Stimulated activated CD4-positive, alpha-beta T cell treated with anti-CD3 and anti-CD28 coated beads, Interleukin-1b, Interleukin-23, amount 100 ng/mL, for 4 hours (primary cell): ENCODE measurements around the gene PTRH2.
"Not testable (repeated sequence)": the region's sequence is repeated elsewhere in the genome, so short reads cannot be mapped to it uniquely, and the experiment has no call there.

Source experiments
- DNase-seq, 2 donors: peaks; one replicate each; pipeline ENCODE4 v3.0.0-alpha.2; 2020; ENCODE audit warnings: low read depth in 2 of 2

PTRH2 gene

GRCh38 chr17:59707149-59707970 is at the start of gene PTRH2, which contains the start of gene VMP1:
Gene PTRH2 (minus strand): TSS chr17:59707430. CDS start chr17:59697978, 9,452 bp downstream.
Gene VMP1 (plus strand): TSS chr17:59707654. CDS start chr17:59731447, 23,793 bp downstream.
- peak; percentile 78 to 81 for DNase-seq

DNA sequence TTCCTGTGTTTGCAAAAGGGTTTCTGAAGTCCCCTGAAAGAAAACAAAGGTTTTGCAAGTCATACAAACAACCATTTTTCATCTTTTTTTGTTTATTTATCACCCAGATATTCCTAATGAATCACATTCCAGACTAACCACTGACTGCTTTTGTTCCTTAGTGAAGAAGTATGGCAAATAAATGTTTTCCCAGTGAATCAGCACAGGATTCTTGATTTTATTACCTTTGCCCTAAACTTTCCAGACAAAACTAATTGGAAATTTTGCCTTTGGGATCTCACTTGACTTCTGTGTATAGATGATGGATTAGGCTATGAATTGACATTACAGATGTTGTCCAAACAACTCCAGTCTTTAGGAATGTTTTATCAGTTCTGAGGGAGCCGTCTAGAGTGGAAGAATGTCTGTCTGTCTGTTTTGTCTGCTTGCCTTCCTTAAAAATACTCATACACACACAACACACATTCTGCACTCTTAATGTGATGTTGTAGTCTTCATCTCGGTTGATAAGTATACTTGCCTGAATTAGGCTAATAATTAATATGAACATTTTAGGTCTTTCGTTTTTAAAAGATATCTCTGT is 49.1 kb upstream of the PTRH2 start:
- no peak for DNase-seq

- DNase-seq, result not testable (repeated sequence)
These were observed 47.8 kb upstream of the PTRH2 start for GRCh38 chr17:59755069-59755468.

- peak in 1 of 2 donors; percentile 27 for DNase-seq
These were observed 47.3 kb upstream of the PTRH2 start for GRCh38 chr17:59754552-59754951.

GRCh38 chr17:59753522-59754467 is 46.6 kb upstream of the PTRH2 start:
- peak in 1 of 2 donors; percentile 44 for DNase-seq

- DNase-seq, result no peak
These were observed 45.7 kb upstream of the PTRH2 start for GRCh38 chr17:59752922-59753321.

DNA sequence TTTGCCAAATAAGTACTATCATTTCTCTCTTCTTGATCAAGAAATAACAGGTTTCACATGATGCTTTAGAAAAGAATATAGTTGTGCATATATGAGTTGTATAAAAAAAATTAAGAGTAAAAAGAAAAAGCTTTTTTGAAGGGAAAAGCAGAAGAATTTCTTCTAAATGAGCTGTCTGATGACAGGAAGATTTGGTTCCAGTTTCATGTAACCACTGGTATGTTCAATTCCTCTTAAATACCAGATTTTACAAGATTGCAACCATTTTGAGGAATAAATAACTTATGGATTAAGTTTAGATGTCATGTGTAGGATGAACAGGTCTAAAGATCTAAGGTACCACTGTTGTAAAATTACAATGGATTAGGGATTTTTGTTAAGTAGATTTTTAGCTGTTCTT is 45.2 kb upstream of the PTRH2 start:
- no peak for DNase-seq

GRCh38 chr17:59751955-59752413 is 44.8 kb upstream of the PTRH2 start:
- no peak for DNase-seq

DNA sequence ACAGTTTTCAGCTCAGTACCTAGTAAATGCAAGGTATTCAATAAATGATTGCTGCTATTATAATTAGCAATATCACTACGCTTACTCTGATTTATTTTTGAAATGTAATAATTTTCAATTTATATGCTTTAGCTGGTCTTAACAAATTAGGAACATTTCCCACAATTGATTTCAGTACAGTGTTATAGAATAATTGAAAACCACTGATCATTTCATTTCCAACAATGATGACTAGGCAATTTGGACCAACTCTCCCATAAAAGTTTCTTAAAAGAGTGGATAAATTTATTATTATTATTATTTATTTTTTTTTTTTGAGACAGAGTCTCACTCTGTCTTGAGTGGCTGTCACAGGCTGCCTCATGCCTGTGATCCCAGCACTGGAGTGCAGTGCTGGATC is 41.4 kb upstream of the PTRH2 start:
- no peak for DNase-seq

DNA sequence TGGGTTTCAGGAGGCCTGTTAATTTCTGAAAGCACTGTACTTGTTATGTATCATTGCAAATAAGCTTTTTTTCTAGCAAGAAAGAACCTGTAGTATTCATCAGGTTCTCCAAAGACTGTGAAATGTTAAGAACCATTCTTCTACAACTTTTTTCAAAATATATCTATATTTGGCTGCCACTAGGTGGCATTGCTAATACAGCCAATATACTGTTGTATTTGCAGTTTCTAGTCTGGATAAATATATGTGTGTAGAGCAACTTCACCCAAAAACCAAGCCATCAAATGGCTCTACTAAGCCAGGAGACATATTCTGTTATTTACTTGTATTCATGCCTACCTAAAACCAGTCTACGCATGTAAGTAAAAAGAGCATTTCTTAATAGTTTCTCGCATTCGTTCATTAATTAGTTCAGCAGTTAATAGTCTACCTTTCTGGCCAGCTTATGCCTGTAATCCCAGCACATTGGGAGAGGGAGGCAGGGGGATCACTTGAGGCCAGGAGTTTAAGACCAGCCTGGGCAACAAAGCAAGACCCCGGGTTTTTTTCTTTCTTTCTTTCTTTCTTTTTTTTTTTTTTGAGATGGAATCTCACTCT is 39.7 kb upstream of the PTRH2 start:
- DNase-seq, result no peak

DNA sequence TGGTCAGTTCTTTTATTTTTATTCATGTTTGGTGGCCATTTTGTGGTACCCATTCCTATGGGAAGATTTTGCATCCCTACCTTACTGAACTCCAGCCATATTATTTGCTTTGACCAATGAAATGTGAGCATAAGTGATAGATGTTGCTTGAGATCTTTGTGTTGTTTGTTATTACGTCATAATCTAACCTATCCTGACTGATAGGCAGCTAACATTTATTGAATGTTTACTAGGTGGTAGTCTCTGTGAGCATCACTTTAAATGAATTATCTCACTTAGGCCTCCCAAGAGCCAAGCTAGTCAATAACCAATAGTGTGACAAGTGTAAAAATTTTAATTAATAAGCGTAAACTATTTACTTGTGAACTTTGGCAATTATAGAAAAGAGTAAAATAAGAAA is 37.8 kb upstream of the PTRH2 start:
- no peak for DNase-seq

- no peak for DNase-seq
These were observed 36.6 kb upstream of the PTRH2 start for GRCh38 chr17:59743842-59744241.

DNA sequence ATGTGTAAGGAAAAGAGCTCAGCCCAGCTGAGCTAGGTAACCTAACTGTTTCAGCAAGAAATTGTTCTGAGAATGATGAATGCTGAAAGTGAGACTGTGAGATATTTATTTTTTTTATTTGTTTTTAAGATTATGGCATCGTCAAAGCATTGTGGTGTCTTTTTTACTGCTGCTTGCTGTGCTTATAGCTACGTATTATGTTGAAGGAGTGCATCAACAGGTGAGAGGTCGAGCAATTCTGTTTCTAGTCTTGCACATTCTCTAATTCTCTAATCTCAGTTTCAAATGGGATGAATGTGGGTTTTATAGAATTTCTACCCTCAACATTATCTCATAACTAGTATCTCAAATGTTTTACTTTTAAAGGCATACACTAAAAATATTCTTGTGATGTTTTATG is 30.1 kb upstream of the PTRH2 start:
- no peak for DNase-seq

DNA sequence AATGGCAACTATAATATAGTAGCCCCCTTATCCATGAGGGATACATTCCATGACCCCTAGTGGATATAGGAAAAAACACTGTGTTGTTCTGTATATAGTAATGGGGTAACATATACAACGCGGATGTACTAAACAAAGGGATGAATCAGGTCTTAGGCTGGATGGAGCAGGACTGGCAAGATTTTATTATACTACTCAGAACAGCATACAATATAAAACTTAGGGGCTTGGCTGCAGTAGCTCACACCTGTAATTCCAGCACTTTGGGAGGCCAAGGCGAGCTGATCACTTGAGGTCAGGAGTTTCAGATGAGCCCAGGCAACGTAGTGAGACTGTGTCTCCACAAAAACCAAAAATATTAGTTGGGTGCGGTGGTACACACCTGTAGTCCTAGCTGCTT is 27.0 kb upstream of the PTRH2 start:
- DNase-seq, result no peak

GRCh38 chr17:59733697-59734096 is 26.5 kb upstream of the PTRH2 start:
- no peak for DNase-seq

DNA sequence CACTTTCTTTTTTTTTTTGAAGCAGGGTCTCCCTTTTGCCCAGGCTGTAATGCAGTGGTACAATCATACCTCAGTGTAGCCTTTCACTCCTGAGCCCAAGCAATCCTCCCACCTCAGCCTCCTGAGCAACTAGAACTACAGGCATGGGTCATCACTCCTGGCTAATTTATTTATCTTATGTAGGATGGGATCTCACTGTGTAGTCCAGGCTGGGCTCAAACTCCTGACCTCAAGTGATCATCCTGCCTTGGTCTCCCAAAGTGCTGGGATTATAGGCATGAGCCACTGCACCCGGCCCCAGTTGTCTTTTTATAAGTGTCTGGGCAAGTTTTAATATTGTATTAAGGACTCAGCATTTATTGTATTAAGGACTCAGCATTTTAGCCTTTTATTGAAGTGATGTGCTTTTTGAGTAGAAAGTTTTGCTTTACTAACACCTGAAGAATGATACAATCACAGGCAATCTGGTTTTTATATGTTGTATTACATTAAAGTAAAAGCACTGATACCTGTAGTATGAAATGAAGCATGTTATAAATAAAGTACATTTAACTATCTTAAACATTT is 23.1 kb upstream of the PTRH2 start:
- DNase-seq, result no peak

DNA sequence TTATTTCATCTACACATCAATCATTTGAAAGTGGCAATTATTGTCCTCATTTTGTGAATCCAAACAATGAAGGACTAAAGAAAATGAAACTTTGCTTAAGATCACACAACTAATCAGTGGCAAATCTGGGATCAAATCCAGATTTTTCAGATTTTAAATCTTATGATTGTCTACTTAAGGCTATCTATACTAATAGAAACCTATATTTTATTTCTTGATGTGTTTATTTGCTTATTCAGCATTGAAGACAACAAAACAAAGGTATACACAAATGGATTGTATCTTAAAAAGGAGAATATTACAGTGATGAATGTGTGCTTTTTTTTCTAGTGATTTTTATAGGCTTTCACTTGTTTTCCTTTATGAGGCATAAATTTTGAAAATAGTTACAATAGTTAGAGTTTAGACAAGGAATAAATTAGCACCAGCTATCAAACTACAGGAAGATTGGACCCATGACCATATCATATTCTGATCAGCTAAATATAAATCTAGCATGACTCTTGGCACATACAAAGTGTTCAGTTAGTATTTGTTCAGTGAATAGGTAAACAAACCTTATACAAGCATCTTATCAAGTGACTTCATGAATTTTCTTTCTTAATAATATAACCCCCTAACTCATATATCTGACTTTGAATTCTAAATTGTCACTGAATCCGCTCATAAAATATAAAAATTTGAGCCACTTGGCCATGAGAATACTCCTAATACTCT is 20.7 kb upstream of the PTRH2 start:
- no peak for DNase-seq

- DNase-seq, result no peak
These were observed 18.5 kb upstream of the PTRH2 start for GRCh38 chr17:59725691-59726090.

GRCh38 chr17:59723607-59724006 is 16.4 kb upstream of the PTRH2 start:
- no peak for DNase-seq

DNA sequence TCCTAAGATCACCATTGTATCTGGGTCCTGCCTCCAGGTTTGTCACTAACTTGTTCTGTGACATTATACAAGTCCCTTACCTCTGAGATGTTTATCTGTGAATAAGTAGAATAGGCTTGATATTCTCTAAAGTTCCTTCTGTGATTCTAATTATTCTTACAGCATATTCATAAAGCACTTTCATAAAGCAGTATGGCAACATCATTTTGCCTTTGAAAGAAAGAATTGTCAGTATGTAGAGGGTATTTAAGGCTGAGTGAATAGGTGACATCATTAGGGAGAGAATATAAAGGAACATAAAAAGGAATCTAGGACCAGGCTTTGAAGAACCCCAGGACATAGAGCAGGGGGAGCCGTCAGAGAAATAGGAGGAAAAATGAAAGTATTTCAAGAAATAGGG is 15.8 kb upstream of the PTRH2 start:
- no peak for DNase-seq

DNA sequence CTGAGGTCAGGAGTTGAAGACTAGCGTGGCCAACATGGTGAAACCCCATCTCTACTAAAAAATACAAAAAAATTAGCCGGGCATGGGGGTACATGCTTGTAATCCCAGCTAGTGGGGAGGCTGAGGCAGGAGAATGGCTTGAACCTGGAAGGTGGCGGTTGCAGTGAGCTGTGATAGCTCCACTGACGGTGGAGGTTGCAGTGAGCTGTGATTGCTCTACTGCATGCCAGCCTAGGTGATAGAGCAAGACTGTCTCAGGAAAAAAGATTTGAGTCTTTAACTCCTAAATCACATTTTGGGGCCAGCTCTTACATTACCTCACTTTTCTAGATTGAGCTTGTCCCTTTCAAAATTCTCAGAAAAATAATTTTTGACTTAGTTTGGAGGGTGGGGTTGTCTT is 15.4 kb upstream of the PTRH2 start:
- no peak for DNase-seq
